ENCODE measurements around the gene MRPS6.

MRPS6 gene

GRCh38 chr21:34180407-34180806 lies 107.0 kb downstream of the MRPS6 start:
- H3K4me3 ChIP-seq (ENCODE audit: low read length): no peak overlapping the region

GRCh38 chr21:34180826-34181359 lies 107.5 kb downstream of the MRPS6 start:
- no peak overlapping the region for H3K4me3 ChIP-seq (ENCODE audit: low read length)
- no peak for DNase-seq (ENCODE audit: low read depth)
- no peak for TF ChIP-seq CTCF (IDR thresholded peaks at IDR 0.05; ENCODE audit: insufficient read depth, low read depth, low read length, missing control alignments)

More at GRCh38 chr21:34180407-34180806, 107.0 kb downstream of the MRPS6 start:
- DNase-seq (ENCODE audit: low read depth): no peak
- no peak for TF ChIP-seq CTCF (IDR thresholded peaks at IDR 0.05; ENCODE audit: insufficient read depth, low read depth, low read length, missing control alignments)

GRCh38 chr21:34181431-34182039 lies 108.2 kb downstream of the MRPS6 start:
- no peak for TF ChIP-seq CTCF (IDR thresholded peaks at IDR 0.05; ENCODE audit: insufficient read depth, low read depth, low read length, missing control alignments)
- DNase-seq (ENCODE audit: low read depth): no peak
- no peak overlapping the region for H3K4me3 ChIP-seq (ENCODE audit: low read length)

- TF ChIP-seq CTCF (IDR thresholded peaks at IDR 0.05; ENCODE audit: insufficient read depth, low read depth, low read length, missing control alignments): no peak
- no peak for DNase-seq (ENCODE audit: low read depth)
- no peak overlapping the region for H3K4me3 ChIP-seq (ENCODE audit: low read length)
Measured at GRCh38 chr21:34182436-34182835, 109.1 kb downstream of the MRPS6 start.

DNA sequence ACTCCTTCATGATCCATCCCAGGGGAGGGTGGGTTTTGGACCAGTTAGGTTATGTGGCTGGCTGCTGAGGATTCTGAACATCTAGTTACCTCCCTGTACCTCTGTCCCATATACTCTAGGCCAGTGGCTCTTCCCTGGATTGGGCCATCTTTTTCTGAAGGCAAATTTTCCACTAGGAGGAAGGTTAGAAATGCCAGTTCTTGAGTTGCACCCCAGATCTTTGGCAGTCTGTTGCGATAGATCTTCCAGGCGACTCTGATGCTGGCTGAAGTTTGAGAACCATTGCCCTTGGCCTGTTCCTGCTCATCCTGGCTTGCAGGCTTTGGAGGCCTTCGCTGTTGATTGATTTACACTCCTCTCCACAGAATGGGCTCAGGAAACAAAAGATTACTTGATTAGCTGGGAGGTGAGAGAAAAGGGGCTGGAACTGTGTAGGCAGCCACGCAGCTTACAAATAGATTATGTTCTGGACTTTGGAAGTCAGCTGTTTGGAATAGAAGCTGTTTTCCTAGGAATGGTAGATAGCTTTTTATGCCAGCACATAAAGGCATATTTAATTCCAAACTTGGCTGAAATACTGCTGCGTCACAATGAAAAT lies 110.1 kb downstream of the MRPS6 start:
- no peak overlapping the region for H3K4me3 ChIP-seq (ENCODE audit: low read length)
- no peak for TF ChIP-seq CTCF (IDR thresholded peaks at IDR 0.05; ENCODE audit: insufficient read depth, low read depth, low read length, missing control alignments)
- DNase-seq (ENCODE audit: low read depth): no peak

DNA sequence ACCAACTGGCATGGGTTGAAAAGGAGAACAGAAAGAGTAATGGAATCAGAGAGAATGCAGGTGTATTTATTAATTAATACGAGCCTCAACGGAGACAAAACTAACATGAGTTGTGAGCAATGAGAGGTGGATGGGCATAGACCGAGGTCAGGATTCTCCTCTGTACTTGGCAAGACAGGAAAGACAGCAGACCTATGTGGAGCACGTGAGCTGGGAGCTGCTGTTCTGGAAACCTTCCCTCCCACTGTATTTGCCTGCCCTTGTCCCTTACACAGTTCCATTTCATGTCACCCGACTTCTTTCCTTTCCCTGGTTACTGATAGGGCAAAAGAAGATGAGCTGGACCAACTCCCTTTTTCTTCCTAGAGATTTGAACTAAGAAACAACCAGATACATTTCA lies 110.9 kb downstream of the MRPS6 start:
- TF ChIP-seq CTCF (IDR thresholded peaks at IDR 0.05; ENCODE audit: insufficient read depth, low read depth, low read length, missing control alignments): no peak
- no peak overlapping the region for H3K4me3 ChIP-seq (ENCODE audit: low read length)
- DNase-seq (ENCODE audit: low read depth): no peak
